Mesenchymal stem cell (in vitro differentiated cells and primary cell): ENCODE results near the gene HS2ST1.

Experiments
- DNase-seq: peaks from one replicate; pipeline ENCODE4 v3.0.0-alpha.2; 2013
- H2AFZ ChIP-seq: one replicate; pipeline ENCODE4 v1.6.1; 2013; ENCODE audit warnings: low read depth, mild to moderate bottlenecking, control low read depth, inconsistent platforms, low read length, moderate library complexity
- H2AK5ac ChIP-seq: 2 replicates; pipeline ENCODE4 v1.6.1; 2013; ENCODE audit warnings: low read length, moderate library complexity, mild to moderate bottlenecking, inconsistent platforms; ENCODE audit not compliant: severe bottlenecking
- H2BK120ac ChIP-seq: one replicate; pipeline ENCODE4 v1.6.1; 2013; ENCODE audit warnings: low read depth, mild to moderate bottlenecking, inconsistent platforms, low read length, moderate library complexity
- H2BK12ac ChIP-seq, 2 experiments: one replicate each; pipeline ENCODE4 v1.6.1; 2013; ENCODE audit warnings: inconsistent platforms in 2 of 2, low read length in 2 of 2, mild to moderate bottlenecking in 2 of 2, moderate library complexity in 2 of 2, control low read depth in 1 of 2
- H2BK15ac ChIP-seq: one replicate; pipeline ENCODE4 v1.6.1; 2013; ENCODE audit warnings: mild to moderate bottlenecking, low read depth, inconsistent platforms; ENCODE audit not compliant: poor library complexity, severe bottlenecking
- H2BK5ac ChIP-seq: 2 replicates; pipeline ENCODE4 v1.6.1; 2013; ENCODE audit warnings: low read depth, mild to moderate bottlenecking, low read length, control low read depth, inconsistent platforms; ENCODE audit not compliant: poor library complexity, severe bottlenecking
- H3K14ac ChIP-seq, 2 experiments: one replicate each; pipeline ENCODE4 v1.6.1; 2013; ENCODE audit warnings: inconsistent platforms in 2 of 2, low read length in 2 of 2, control low read depth in 1 of 2, mild to moderate bottlenecking in 1 of 2, moderate library complexity in 1 of 2
- H3K18ac ChIP-seq, 2 experiments: one replicate each; pipeline ENCODE4 v1.6.1; 2013; ENCODE audit warnings: inconsistent platforms in 2 of 2, low read length in 2 of 2, control low read depth in 1 of 2, low read depth in 1 of 2, mild to moderate bottlenecking in 1 of 2
- H3K23ac ChIP-seq, 2 experiments: one replicate each; pipeline ENCODE4 v1.6.1; 2013; ENCODE audit warnings: inconsistent platforms in 2 of 2, low read length in 2 of 2, mild to moderate bottlenecking in 2 of 2, moderate library complexity in 2 of 2, control low read depth in 1 of 2
- H3K27ac ChIP-seq: 2 replicates; pipeline ENCODE4 v1.5.1; 2013; ENCODE audit warnings: mild to moderate bottlenecking, moderate library complexity, low read length, control low read depth, inconsistent platforms; ENCODE audit not compliant: poor library complexity, severe bottlenecking
- H3K27me3 ChIP-seq, 2 experiments: 2 replicates each; pipeline versions ENCODE4 v1.6.1 to v1.7.0; 2013; ENCODE audit warnings: low read length in 2 of 2, mild to moderate bottlenecking in 2 of 2, moderate library complexity in 2 of 2, control low read depth in 1 of 2, inconsistent platforms in 1 of 2; ENCODE audit not compliant: control insufficient read depth in 1 of 2, insufficient read depth in 1 of 2
- H3K36me3 ChIP-seq, 2 experiments: 2 replicates each; pipeline versions ENCODE4 v1.6.1 to v1.7.0; 2013; ENCODE audit warnings: low read length in 2 of 2, control low read depth in 1 of 2, inconsistent platforms in 1 of 2, low read depth in 1 of 2, mild to moderate bottlenecking in 1 of 2; ENCODE audit not compliant: insufficient read depth in 2 of 2, control insufficient read depth in 1 of 2
- H3K4ac ChIP-seq, 2 experiments: one replicate each; pipeline ENCODE4 v1.6.1; 2013; ENCODE audit warnings: inconsistent platforms in 2 of 2, low read length in 2 of 2, mild to moderate bottlenecking in 2 of 2, moderate library complexity in 2 of 2, control low read depth in 1 of 2, low read depth in 1 of 2
- H3K4me1 ChIP-seq: 2 replicates; pipeline ENCODE4 v1.6.1; 2013; ENCODE audit warnings: low read depth, low read length, control low read depth; ENCODE audit not compliant: control insufficient read depth, insufficient read depth
- H3K4me2 ChIP-seq: 2 replicates; pipeline ENCODE4 v1.6.1; 2013; ENCODE audit warnings: low read length, mild to moderate bottlenecking, inconsistent platforms; ENCODE audit not compliant: poor library complexity, severe bottlenecking
- H3K4me3 ChIP-seq, 2 experiments: 2 replicates each; pipeline versions ENCODE4 v1.5.1 to v1.7.0; 2013; ENCODE audit warnings: low read length in 2 of 2, mild to moderate bottlenecking in 2 of 2, control low read depth in 1 of 2, low read depth in 1 of 2; ENCODE audit not compliant: insufficient read depth in 1 of 2
- H3K79me1 ChIP-seq: replicated peaks from 2 replicates; pipeline ENCODE4 v1.6.1; 2013; ENCODE audit warnings: mild to moderate bottlenecking, control low read depth, low read length, inconsistent platforms; ENCODE audit not compliant: poor library complexity, severe bottlenecking
- H3K9ac ChIP-seq: 2 replicates; pipeline ENCODE4 v1.7.0; 2013; ENCODE audit warnings: mild to moderate bottlenecking, low read length, moderate library complexity
- H3K9me3 ChIP-seq: 2 replicates; pipeline ENCODE4 v1.7.0; 2013; ENCODE audit warnings: mild to moderate bottlenecking, low read length; ENCODE audit not compliant: control insufficient read depth
- H4K8ac ChIP-seq: one replicate; pipeline ENCODE4 v1.6.1; 2013; ENCODE audit warnings: inconsistent platforms, mild to moderate bottlenecking, low read length, moderate library complexity
- H4K91ac ChIP-seq: one replicate; pipeline ENCODE4 v1.6.1; 2013; ENCODE audit warnings: mild to moderate bottlenecking, low read length, inconsistent platforms
- WGBS: methylation state at CpG from one replicate; pipeline ENCODE4 v1.1.7; 2013; ENCODE audit warnings: mixed read lengths; 5-methylcytosine and 5-hydroxymethylcytosine counted together

Gene HS2ST1

DNA sequence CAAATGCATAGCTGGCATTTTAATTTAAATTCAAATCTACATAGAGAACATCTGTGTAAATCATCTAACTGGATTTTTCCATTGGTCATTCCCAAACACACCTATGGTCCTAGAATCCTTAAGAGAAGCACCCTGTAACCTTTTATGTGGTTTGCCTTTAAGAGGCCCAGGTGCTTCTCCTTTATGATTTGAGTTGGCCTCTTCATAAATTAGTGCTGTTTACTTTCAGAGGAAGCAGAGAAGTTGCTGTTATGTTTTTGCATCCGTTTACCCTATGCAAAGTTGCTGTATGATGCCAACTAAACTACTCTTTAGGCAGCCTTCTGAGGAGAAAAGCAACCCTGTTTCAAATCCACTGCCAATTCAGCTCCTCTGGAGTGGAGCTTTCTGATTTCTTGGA, 193.8 kb downstream of the HS2ST1 start:
- no peaks in the 10 kb centered on the region for H3K27me3 ChIP-seq
- H3K27ac ChIP-seq = no peak overlapping the region
- no peaks in the 10 kb centered on the region for H3K79me1 ChIP-seq
- H3K9me3 ChIP-seq = no peaks in the 10 kb centered on the region
- H2AK5ac ChIP-seq = no peak overlapping the region
- H2BK120ac ChIP-seq = no peak overlapping the region
- no peaks in the 10 kb centered on the region for H3K4me1 ChIP-seq
- H3K4me2 ChIP-seq = no peak overlapping the region
- H2BK12ac ChIP-seq = no peak overlapping the region
- no peak overlapping the region for H3K23ac ChIP-seq
- no peak for DNase-seq
- WGBS = 64% methylated on average over 1 of the region's 1 CpG
- no peak overlapping the region for H3K14ac ChIP-seq
- H2BK5ac ChIP-seq = no peak overlapping the region
- H2BK15ac ChIP-seq = no peak overlapping the region
- H4K91ac ChIP-seq = no peak overlapping the region
- H3K4ac ChIP-seq = no peak overlapping the region
- H2AFZ ChIP-seq = no peak overlapping the region
- H3K4me3 ChIP-seq = no peak overlapping the region
- no peak overlapping the region for H3K18ac ChIP-seq
- no peak overlapping the region for H4K8ac ChIP-seq
- H3K36me3 ChIP-seq = peaks cover 0 to 18% of the 10 kb centered on the region in 2 experiments
- no peak overlapping the region for H3K9ac ChIP-seq

DNA sequence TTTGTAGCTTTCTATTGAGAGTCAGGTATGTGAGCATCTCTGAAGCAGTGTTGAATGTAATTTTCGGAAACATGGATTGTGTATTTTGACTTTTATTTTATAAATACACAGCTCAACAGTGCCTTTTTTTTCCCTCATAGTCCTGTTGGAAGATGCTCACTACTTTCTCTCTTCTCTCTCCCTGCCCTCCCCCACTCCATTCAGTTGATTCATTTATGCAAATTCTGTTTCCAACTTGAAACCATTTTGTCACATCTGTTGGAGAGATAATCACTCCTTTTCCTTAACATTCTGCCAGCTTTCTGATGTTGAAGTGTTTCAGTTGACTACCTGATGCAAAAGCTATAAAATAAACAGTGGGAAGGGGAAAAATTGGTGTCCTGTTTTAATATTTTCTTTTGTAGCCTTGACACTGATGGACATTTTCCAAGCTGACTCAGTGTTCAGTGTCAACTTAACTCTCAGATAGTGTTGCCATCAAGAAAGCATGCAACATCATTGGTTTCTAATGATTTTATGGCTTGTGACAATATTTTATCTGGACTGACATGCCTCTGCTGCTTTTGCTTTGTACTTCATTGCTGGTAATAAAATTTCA, 194.5 kb downstream of the HS2ST1 start:
- H3K36me3 ChIP-seq = peaks cover 0 to 14% of the 10 kb centered on the region in 2 experiments
- H2BK5ac ChIP-seq = no peak overlapping the region
- H3K79me1 ChIP-seq = no peaks in the 10 kb centered on the region
- no peak for DNase-seq
- H3K27me3 ChIP-seq = no peaks in the 10 kb centered on the region
- no peak overlapping the region for H3K18ac ChIP-seq
- no peak overlapping the region for H3K4ac ChIP-seq
- H3K27ac ChIP-seq = no peak overlapping the region
- no peak overlapping the region for H2BK15ac ChIP-seq
- no CpG with 5 or more reads among the region's 1 CpG for WGBS
- no peak overlapping the region for H4K91ac ChIP-seq
- H2BK120ac ChIP-seq = no peak overlapping the region
- H2AK5ac ChIP-seq = no peak overlapping the region
- no peak overlapping the region for H2AFZ ChIP-seq
- no peak overlapping the region for H2BK12ac ChIP-seq
- no peak overlapping the region for H3K4me3 ChIP-seq
- no peak overlapping the region for H3K9ac ChIP-seq
- H3K23ac ChIP-seq = no peak overlapping the region
- no peaks in the 10 kb centered on the region for H3K4me1 ChIP-seq
- no peak overlapping the region for H4K8ac ChIP-seq
- H3K4me2 ChIP-seq = no peak overlapping the region
- H3K14ac ChIP-seq = no peak overlapping the region
- H3K9me3 ChIP-seq = no peaks in the 10 kb centered on the region

DNA sequence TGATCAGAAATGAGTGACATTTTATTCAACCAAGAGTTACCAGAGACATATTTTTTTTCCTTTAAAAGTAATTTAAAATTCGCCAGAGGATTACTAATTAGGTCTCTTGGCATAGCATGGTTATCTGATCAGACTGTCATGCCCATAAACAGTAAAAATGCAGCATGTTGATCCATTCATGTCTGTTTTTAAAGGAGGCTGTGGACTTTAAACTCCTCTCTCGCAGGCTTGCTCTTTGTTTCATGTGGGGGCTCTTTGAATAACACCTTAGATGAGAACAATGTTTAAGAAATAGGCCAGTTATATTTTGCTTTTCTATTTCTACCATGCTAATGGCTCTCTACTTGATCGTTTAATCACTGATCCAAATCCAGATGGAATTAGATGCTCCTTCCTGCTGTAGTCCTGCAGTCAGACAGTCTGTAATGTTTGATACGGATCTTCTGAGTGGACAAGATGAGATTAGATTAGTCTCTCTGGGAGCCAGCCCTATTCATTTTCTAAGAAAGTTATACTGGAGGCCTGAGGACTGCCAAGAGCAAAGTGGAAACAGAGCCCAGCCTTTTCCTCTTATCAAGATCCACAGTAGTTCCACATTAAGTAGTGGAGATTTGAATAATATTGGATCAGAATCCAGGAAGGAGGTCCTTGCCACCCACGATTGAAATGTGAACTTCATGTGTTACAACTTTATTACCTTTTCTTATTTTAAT, 197.4 kb downstream of the HS2ST1 start:
- Histone ChIP-seq H2BK5ac (no peak overlapping the region), H3K27ac (no peak overlapping the region), H3K4ac (no peak overlapping the region), H3K36me3 (peaks cover 0 to 5% of the 10 kb centered on the region in 2 experiments), H3K4me2 (no peak overlapping the region), H3K9ac (no peak overlapping the region), H3K23ac (no peak overlapping the region), H2BK15ac (no peak overlapping the region), H3K18ac (no peak overlapping the region), H2AK5ac (no peak overlapping the region), H4K91ac (no peak overlapping the region), H2BK12ac (no peak overlapping the region), H3K14ac (no peak overlapping the region), H3K9me3 (no peaks in the 10 kb centered on the region), H3K79me1 (no peaks in the 10 kb centered on the region), H4K8ac (no peak overlapping the region), H2BK120ac (no peak overlapping the region), H3K4me1 (peaks cover 7% of the 10 kb centered on the region), H2AFZ (no peak overlapping the region), H3K27me3 (no peaks in the 10 kb centered on the region), H3K4me3 (no peak overlapping the region)
- no peak for DNase-seq
- WGBS = 92% methylated on average over 4 of the region's 5 CpGs

DNA sequence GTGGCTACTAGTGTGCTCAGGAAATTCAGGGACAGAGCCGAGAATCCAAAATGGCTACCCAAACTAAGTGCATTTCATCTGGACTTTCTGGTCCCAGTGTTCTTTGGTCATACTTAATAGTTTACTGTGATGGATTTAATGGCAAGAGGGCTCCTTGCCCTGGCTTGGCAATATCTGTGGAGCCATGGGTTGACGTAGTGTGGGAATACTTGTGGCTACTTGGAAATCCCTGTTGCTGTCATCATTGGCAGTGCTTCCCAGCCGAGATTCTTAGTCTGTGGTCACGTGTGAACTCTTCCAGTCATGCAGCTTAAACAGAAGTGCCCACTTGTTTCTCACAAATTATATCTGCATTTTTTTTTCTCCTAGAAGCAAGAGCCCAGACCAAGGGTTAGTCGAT, 198.9 kb downstream of the HS2ST1 start:
- Histone ChIP-seq H3K4me3 (no peak overlapping the region), H3K18ac (no peak overlapping the region), H2AFZ (no peak overlapping the region), H2AK5ac (no peak overlapping the region), H2BK15ac (no peak overlapping the region), H3K4ac (no peak overlapping the region), H2BK12ac (no peak overlapping the region), H2BK120ac (no peak overlapping the region), H3K23ac (no peak overlapping the region), H2BK5ac (no peak overlapping the region), H3K79me1 (no peaks in the 10 kb centered on the region), H3K4me2 (no peak overlapping the region), H3K9me3 (no peaks in the 10 kb centered on the region), H3K27me3 (peaks cover 0 to 2% of the 10 kb centered on the region in 2 experiments), H3K36me3 (peaks cover 0 to 5% of the 10 kb centered on the region in 2 experiments), H3K14ac (no peak overlapping the region), H4K91ac (no peak overlapping the region), H4K8ac (no peak overlapping the region), H3K4me1 (peaks cover 8% of the 10 kb centered on the region), H3K27ac (no peak overlapping the region), H3K9ac (no peak overlapping the region)
- 92% methylated on average over 5 of the region's 5 CpGs for WGBS
- DNase-seq = no peak
